ENCODE measurements around the gene PRPF31. TPM values are rescaled to one million over a fixed set of nuclear protein-coding genes. Genes with fewer than 3 reads are reported as not detected.

Gene PRPF31
- total RNA-seq, 1 experiment from 2014 or later, result 84.4 TPM

GRCh38 chr19:54173951-54174834 lies 58.6 kb downstream of the PRPF31 start:
- H3K56ac ChIP-seq (ENCODE audit: insufficient read length, low read depth, low read length), result no peak overlapping the region
- TF ChIP-seq CTCF (conservative IDR thresholded peaks at IDR 0.05), result no peak
- DNase-seq, result peak; percentile 43
- no peaks in the 10 kb centered on the region for H4K20me1 ChIP-seq (ENCODE audit: control insufficient read depth, insufficient read depth, insufficient read length)
- no peak overlapping the region for H4K5ac ChIP-seq (ENCODE audit: insufficient read length, low read depth, low read length)
- no peak overlapping the region for H3K9ac ChIP-seq (ENCODE audit: extremely low read depth, insufficient read length, low read length)
- no peak overlapping the region for H4K8ac ChIP-seq (replicated peaks; ENCODE audit: insufficient read length, low read depth, low read length)
- H3K9me3 ChIP-seq (ENCODE audit: control insufficient read depth, low read depth, low read length), result no peaks in the 10 kb centered on the region
- no peak overlapping the region for H3K4ac ChIP-seq (ENCODE audit: low read depth, low read length)
- H3K18ac ChIP-seq (ENCODE audit: insufficient read length, low read depth, low read length), result no peak overlapping the region
- no peaks in the 10 kb centered on the region; a peak in 1 of 5 replicates for H3K9me3 Mint-ChIP-seq
- H3K36me3 Mint-ChIP-seq (ENCODE audit: insufficient read depth in 1 of 3, low read depth in 3 of 3), result peaks cover 12 to 20% (median 15%) of the 10 kb centered on the region in 3 experiments; a peak in 6 of 7 replicates
- H2AFZ ChIP-seq (ENCODE audit: low read length), result no peak overlapping the region
- no peak overlapping the region for H3K4me2 ChIP-seq (ENCODE audit: insufficient read depth, insufficient read length, low read length)
- H3K27me3 ChIP-seq (ENCODE audit: insufficient read depth, low read length), result no peaks in the 10 kb centered on the region
- H3K79me1 ChIP-seq (ENCODE audit: insufficient read depth, low read depth, low read length, poor library complexity, severe bottlenecking), result no peaks in the 10 kb centered on the region
- no peak overlapping the region for H3K4me3 Mint-ChIP-seq
- H3K27ac Mint-ChIP-seq, result 0 out of 7 replicates have a peak overlapping the region, but pooled peaks of 1 of the 3 experiments have one; percentile 47
- no peak overlapping the region for H2AK5ac ChIP-seq (ENCODE audit: insufficient read length, low read length)
- no peak overlapping the region for H3K23ac ChIP-seq (ENCODE audit: insufficient read length, low read depth, low read length)
- no peaks in the 10 kb centered on the region for H3K79me2 ChIP-seq (ENCODE audit: insufficient read depth, low read length)
- H3K14ac ChIP-seq (ENCODE audit: insufficient read depth, low read length), result no peak overlapping the region; the same call in 1 of the 2 replicates
- H2BK12ac ChIP-seq (ENCODE audit: insufficient read length, low read depth, low read length), result no peak overlapping the region
- H3K4me1 ChIP-seq (ENCODE audit: insufficient read depth, low read length), result no peaks in the 10 kb centered on the region
- H4K91ac ChIP-seq (ENCODE audit: insufficient read length, low read depth, low read length), result no peak overlapping the region
- H3K4me1 Mint-ChIP-seq, result peaks cover 11 to 29% of the 10 kb centered on the region in 2 experiments
- no peak overlapping the region for H2BK20ac ChIP-seq (ENCODE audit: low read depth, low read length, poor library complexity, severe bottlenecking)
- no peak overlapping the region for H2BK120ac ChIP-seq (ENCODE audit: low read depth, low read length, poor library complexity, severe bottlenecking)
- peaks cover 4% of the 10 kb centered on the region for H3K23me2 ChIP-seq (ENCODE audit: insufficient read length, low read depth, low read length, poor library complexity, severe bottlenecking)
- H2BK5ac ChIP-seq (ENCODE audit: insufficient read length, low read length), result no peak overlapping the region
- no peak overlapping the region for H3K27ac ChIP-seq (ENCODE audit: insufficient read length, low read depth, low read length)
- H2BK15ac ChIP-seq (ENCODE audit: low read depth, low read length), result no peak overlapping the region
- WGBS (ENCODE audit: extremely low coverage, insufficient read length, low lambda C conversion rate), result no CpG with 5 or more reads among the region's 25 CpGs
- no peak overlapping the region for H3T11ph ChIP-seq (ENCODE audit: low read length)
- H3K27me3 Mint-ChIP-seq (ENCODE audit: low read depth), result no peaks in the 10 kb centered on the region; the same call in 1 of the 2 replicates
